Mucosa of descending colon (tissue), 3 donors: ENCODE measurements around the gene PGAP3. TPM values are rescaled to one million over a fixed set of nuclear protein-coding genes. Genes with fewer than 3 reads are reported as not detected.

Source experiments
- ATAC-seq: fragments of 200-7000 bp; cut with Tn5 transposase; one replicate; pipeline ENCODE4 v1.9.1; 2020; ENCODE audit warnings: mild to moderate bottlenecking, moderate library complexity
- DNase-seq, 3 donors: peaks; one replicate each; pipeline ENCODE4 v3.0.0-alpha.2; 2020
- H3K36me3 ChIP-seq: fragments of 200-600 bp; one replicate; pipeline ENCODE4 v1.8.0; 2021; ENCODE audit warnings: low read depth, mild to moderate bottlenecking
- H3K4me1 ChIP-seq: fragments of 200-600 bp; one replicate; pipeline ENCODE4 v1.8.0; 2021; ENCODE audit warnings: low read depth, mild to moderate bottlenecking
- H3K4me3 ChIP-seq: fragments of 200-600 bp; one replicate; pipeline ENCODE4 v1.8.0; 2021; ENCODE audit warnings: mild to moderate bottlenecking
- H3K9me3 ChIP-seq: fragments of 200-600 bp; one replicate; pipeline ENCODE4 v1.8.0; 2021; ENCODE audit warnings: mild to moderate bottlenecking
- CTCF ChIP-seq: fragments of 200-600 bp; IDR thresholded peaks from one replicate; pipeline ENCODE4 v1.8.0; 2022; ENCODE audit warnings: antibody characterized with exemption, mild to moderate bottlenecking
- intact Hi-C, 2 donors: fragments of 100-400 bp; cut with DNase I in 1 of 2; cut with micrococcal nuclease in 1 of 2; formaldehyde crosslinking; loops; one replicate each; pipeline versions ENCODE4 v1.11.0 to v1.11.1; 2022; cut with DNase I, micrococcal nuclease
- total RNA-seq, 3 donors: library from RNA; stranded (reverse); fragmentation: NEBNext Ultra II Directional in 2 of 3; extraction: Animal tissue kit (Norgen Biotek cat#: 25700) in 2 of 3; gene quantifications; one replicate each; pipeline versions ENCODE4 v1.2.1 to v1.2.4, GENCODE V29; 2021 to 2023
- donor health status: DM: no; HTN: no; CAD: no; lungs with moderate emphysema.
- donor health status: DM: no; HTN: no; CAD: no.
- donor health status: DM: no; HTN: yes; CAD: no.

PGAP3 gene
- total RNA-seq, 3 donors from 2014 or later = 27.7 to 74.6 (median 47.9) TPM

- DNase-seq (no peak), ATAC-seq (no peak)
- intact Hi-C loops = no loop called here
- no peak overlapping the region for H3K4me3 ChIP-seq
- TF ChIP-seq CTCF = no peak
- H3K9me3 ChIP-seq = no peaks in the 10 kb centered on the region
- peaks cover 26% of the 10 kb centered on the region for H3K4me1 ChIP-seq
- H3K36me3 ChIP-seq = no peaks in the 10 kb centered on the region
Observed at GRCh38 chr17:39683295-39683939, 4.4 kb downstream of the PGAP3 start.

DNA sequence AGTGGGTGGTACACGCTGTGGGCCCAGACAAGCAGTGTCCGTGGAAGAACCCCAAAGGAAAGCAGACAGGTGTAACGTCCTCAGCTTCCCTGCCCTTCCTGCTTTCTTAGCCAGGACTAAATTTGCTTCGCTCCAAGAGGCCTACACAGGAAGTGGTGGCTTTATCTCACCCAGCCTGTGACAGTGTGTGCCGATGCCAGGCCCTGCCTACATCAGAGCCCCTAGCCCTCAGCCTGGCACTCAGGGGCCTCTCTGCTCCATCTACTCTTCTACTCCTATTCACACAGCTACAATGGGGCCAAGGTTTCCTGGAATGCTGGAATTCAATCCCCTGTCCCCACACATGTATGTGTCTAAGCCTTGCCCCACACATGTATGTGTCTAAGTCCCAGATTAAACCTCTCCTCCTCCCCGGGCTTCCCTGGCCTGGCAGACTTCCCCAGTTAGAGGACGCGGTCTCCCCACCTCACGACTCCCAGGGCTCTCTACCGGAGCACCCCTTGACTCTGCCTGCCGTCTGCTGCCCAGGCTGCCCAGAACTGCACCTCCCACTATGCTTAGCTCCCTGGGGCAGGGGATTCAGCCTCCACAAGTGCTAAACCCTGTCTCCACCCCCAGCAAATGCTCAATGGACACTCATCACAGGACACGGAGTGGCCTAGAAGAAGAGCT, 8.2 kb downstream of the PGAP3 start:
- DNase-seq = peak in 1 of 3 donors; percentile 46
- no peaks in the 10 kb centered on the region for H3K36me3 ChIP-seq
- no peak overlapping the region for H3K4me3 ChIP-seq
- TF ChIP-seq CTCF = no peak
- ATAC-seq = peak; percentile 51
- H3K4me1 ChIP-seq = peaks cover 36% of the 10 kb centered on the region
- intact Hi-C loops = no loop called here
- H3K9me3 ChIP-seq = no peaks in the 10 kb centered on the region

DNA sequence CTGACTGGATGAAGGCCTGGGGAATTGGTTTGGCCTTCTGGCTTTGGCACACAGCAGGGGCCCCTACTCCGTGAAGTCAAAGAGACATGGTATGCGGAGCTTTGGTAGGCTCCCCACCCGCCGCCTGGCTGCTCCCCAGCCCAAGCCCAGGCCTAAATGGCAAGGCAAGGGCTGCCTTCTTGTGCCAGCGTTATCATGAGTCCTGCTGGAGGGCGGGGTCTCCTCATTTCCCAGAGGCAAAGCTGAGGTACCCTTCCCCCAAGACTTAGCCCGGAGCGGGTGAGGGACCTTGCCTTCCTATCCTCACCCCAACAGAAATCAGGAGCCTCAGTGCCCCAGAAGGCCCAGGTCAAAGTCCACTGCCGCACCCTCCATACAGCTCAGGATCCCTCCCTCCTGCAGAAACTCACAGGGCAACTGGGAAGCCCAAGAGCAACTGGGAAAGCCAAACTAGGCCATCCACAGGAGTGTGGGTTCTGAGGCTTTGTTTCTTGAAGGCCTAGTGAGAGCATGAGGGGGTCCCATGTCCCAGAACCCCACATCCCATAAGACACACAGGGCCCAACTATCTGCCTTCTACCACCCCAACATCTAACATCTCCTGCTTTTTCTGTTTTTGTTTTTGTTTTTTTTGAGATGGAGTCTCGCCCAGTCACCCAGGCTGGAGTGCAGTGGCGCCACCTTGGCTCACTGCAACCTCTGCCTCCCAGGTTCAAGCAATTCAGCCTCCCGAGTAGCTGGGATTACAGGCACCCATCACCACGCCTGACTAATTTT, 9.3 kb downstream of the PGAP3 start:
- Histone ChIP-seq H3K36me3 (no peaks in the 10 kb centered on the region), H3K4me1 (peaks cover 40% of the 10 kb centered on the region), H3K4me3 (no peak overlapping the region), H3K9me3 (no peaks in the 10 kb centered on the region)
- TF ChIP-seq CTCF = no peak
- DNase-seq (peak; percentile 90 to 96 (median 91)), ATAC-seq (peak; percentile 73)
- intact Hi-C loops = no loop called here

DNA sequence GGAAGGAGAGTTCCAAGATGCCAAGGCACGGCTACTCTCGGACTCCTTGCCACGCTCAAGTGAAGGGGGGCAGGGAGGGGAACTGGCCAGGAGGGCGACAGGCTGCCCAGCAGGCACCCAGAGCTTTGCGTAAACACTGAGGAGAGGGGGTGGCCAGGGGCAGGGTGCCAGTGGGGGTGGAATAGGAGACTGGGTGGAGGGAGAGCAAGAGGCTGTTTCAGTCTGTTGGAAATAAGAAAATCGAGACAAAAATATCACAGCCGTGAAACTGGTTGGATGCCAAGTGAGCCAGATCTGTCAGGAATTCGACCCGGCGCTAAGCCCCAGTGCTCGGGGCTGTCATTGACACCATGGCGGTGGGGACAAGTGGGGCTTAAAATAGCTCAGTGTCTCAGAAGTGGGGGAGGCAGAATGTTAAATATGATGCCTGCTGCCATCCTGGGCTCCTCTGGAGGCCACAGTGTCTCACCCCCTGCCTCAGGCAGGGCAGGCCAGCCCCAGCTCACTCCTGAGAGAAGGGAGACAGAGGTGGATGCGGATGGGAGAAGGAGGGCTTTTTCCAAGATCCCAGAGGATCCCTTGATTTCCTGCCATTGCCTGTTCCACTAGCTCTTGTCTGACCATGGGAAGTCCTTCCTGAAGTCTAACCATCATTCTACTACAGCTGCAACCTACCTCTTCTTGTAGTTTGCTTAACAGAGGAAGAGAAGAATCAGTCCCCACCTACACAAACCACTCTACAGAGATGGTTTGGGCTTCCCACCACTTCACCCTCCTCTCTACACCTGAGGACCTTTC, 10.1 kb downstream of the PGAP3 start:
- no peak overlapping the region for H3K4me3 ChIP-seq
- no peak for TF ChIP-seq CTCF
- DNase-seq = no peak
- H3K4me1 ChIP-seq = peaks cover 40% of the 10 kb centered on the region
- no peaks in the 10 kb centered on the region for H3K9me3 ChIP-seq
- no peak for ATAC-seq
- no peaks in the 10 kb centered on the region for H3K36me3 ChIP-seq
- intact Hi-C loops = no loop called here

- no peak overlapping the region for H3K4me3 ChIP-seq
- H3K4me1 ChIP-seq = peaks cover 42% of the 10 kb centered on the region
- intact Hi-C loops = no loop called here
- no peak for ATAC-seq
- DNase-seq = no peak
- TF ChIP-seq CTCF = no peak
- H3K36me3 ChIP-seq = no peaks in the 10 kb centered on the region
- H3K9me3 ChIP-seq = no peaks in the 10 kb centered on the region
Observed at GRCh38 chr17:39677072-39677471, 10.8 kb downstream of the PGAP3 start.
